Measurements from ENCODE around the gene SAMD10.
"Not testable (repeated sequence)": the region's sequence is repeated elsewhere in the genome, so short reads cannot be mapped to it uniquely, and the experiment has no call there.

The SAMD10 gene

GRCh38 chr20:63969838-63970713, 9.4 kb downstream of the SAMD10 start, which contains the start of gene ZNF512B:
Gene ZNF512B (minus strand): TSS chr20:63969930. CDS start chr20:63967950, 1,980 bp downstream.
- DNase-seq (ENCODE audit: low read depth, low spot score) = no peak

- no peak for DNase-seq (ENCODE audit: low read depth, low spot score)
Observed at GRCh38 chr20:63968928-63969760, 10.3 kb downstream of the SAMD10 start.

- DNase-seq (ENCODE audit: low read depth, low spot score) = no peak
Observed at GRCh38 chr20:63968136-63968927, 11.1 kb downstream of the SAMD10 start.

GRCh38 chr20:63967330-63968135, 11.9 kb downstream of the SAMD10 start:
- no peak for DNase-seq (ENCODE audit: low read depth, low spot score)

DNA sequence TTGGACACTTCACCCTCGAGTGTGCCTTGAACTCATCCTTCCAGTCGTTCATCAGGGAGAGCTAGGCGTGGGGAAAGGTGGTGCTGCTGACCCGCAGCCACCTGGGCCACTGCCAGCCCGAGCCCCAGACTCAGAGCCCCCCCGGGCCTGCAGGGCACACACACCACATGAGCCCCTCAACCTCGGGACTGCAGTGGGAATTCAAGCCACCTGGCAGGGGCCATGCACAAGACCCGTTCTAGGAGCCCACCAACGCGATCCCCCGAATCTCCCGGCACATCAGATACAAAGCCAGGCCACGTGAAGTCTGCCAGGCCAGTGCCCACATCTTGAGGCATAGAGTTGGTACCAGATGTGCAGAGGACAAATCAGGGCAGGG, 12.5 kb downstream of the SAMD10 start:
- no peak for DNase-seq (ENCODE audit: low read depth, low spot score)

- no peak for DNase-seq (ENCODE audit: low read depth, low spot score)
Observed at GRCh38 chr20:63966172-63966943, 13.1 kb downstream of the SAMD10 start.

DNA sequence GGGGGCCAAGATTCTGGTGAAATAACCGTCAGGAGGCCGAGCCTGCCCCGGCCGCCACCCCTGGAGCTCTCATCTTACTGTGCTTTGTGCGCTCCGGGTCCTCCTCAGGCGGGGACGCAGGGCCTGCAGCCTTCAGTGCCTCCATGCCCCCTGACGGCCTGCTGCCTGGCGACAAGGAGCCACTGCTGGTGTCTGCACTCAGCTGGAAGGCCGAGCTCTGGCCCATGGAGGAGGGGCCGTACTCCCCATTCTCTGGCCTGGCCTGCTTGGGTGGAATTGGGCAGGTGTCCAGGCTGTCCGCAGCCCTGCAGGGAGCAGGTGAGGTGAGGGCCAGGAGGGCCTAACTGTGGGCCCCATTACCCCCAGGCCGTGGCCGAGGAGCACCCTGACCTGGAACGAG, 15.0 kb downstream of the SAMD10 start:
- DNase-seq (ENCODE audit: low read depth, low spot score) = no peak

DNA sequence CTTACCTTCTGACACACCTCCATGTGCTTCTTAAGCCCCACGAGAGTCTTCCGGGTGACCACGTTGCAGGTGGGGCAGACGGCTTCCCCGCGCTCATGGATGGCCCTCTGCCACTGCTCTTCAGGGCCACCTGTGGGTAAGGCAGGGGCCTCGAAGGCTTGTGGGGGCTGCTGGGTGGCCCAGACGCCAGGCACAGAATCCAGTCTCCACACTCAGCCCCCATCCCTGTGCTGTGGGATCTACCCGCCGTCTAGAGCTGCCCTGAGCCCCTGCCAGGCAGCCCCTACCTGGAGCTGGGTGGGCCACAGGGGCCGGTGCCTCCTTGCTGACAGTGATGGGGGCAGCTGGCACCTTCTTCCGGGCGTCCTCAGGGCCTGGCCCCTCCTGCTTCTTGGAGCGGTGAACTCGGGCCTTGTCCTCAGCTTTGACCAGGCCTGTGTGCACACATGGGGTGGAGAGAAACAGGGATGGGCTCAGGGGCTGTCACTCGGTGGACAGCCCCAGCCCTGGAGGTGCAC, 15.6 kb downstream of the SAMD10 start:
- DNase-seq (ENCODE audit: low read depth, low spot score) = no peak

- DNase-seq (ENCODE audit: low read depth, low spot score) = no peak
Observed at GRCh38 chr20:63963348-63963741, 16.1 kb downstream of the SAMD10 start.

DNA sequence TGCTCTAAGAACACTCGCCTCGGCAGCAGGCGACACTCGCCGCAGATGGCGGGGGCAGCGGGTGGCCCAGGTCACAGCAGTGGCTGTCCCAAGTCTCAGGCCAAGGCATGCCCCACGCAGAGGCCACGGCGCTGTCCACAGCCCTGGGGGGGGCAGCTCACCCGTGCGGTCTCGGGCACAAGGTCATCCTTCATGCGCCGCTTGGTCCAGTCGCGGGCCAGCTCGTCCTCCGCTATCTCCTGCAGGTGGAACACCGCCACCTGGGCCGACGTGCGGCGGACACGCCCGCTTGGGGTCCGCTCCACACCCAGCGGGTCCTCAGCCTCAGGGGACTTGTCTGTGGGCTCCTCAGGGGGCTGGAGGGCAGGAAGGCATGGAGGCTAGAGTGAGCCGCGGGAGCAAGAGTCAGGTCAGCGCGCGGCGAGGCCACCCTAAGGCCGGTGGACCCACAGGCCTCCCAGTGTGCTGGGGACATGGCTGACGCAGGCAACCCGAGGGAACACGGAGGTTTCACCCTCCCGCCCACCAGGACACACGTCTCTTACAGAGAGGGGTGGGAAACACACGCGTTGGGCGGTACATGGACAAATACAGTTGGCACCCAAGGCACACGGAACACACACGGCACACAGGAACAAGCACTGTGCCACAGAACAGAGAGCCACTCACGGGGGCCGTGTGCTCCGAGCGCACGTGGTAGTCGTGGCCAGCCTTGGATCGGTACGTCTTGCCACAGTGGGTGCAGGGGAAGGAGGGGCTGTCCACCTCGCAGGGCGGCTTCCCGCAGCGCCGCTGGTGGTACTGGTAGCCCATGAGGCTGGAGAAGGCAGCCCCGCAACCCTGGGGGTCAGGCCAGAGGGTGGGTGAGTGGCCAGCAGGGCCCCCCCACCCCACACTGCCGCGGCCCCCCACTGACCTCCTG, 16.8 kb downstream of the SAMD10 start:
- no peak for DNase-seq (ENCODE audit: low read depth, low spot score)

DNA sequence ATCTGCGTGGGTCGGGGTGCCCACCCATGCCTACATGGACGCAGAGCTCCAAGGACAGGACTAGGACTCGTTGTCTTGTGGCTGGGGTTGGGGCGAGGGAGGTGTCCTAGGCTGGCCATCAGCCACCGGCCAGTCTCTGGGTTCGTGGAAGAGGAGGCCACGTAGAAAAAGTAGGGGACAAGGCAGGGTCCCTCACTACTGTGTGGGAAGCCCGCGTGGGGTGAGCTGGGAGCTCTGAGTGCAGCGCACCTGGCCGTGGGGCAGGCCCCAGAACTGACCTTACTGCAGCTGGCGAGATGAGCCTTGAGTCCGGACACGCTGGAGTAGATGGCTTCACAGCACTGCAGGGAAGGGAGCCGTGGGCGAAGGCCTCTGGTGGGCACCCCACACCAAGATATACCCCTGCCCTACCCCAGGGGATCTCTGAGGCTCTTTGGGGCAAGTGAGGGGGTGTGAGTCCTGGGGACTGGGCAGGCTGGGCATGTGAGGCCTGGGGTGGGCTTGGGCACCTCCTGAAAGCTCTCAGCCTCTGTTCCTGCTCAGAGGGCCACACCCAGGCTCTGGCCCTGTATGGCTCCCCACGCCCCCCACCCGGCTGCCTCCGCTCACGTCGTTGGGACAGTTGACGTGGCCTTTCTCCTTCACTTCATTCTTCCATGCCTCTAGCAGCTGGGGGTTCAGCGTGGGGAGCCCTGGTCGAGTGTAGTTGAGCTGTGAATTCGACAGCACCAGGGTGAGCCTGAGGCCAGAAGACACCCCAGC, 17.6 kb downstream of the SAMD10 start:
- DNase-seq (ENCODE audit: low read depth, low spot score) = no peak

DNA sequence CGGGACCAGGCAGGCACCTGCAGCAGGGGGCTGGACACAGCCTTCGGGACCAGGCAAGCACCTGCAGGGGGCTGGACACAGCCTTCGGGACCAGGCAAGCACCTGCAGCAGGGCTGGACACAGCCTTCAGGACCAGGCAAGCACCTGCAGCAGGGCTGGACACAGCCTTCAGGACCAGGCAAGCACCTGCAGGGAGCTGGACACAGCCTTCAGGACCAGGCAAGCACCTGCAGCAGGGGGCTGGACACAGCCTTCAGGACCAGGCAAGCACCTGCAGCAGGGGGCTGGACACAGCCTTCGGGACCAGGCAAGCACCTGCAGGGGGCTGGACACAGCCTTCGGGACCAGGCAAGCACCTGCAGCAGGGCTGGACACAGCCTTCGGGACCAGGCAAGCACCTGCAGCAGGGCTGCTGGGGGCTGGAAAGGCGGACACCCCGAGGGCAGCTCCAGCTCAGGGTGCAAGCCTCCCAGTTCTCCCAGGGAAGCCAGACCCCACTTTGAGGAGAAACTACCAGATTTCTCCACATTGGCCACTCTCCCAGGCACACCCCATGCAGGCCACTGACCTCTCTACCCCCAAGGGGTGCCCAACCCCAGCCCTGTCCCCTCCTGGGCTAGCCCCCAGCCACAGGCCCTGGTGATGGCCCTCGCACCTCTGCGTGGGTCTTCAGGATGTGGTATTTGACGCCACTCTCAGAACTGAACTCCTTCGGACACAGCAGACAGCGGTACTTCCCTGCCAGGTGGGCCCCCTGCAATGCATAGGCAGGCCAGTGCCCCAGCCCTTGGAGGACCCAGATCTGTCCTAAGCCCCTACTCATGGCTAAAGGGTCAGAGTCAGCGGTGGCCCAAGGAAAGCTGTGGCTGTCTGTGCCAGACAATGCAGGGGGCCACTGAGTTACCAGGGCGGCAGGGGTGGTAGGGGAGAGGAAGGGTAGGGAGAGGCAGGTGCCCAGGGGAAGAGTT, 18.5 kb downstream of the SAMD10 start:
- not testable (repeated sequence) for DNase-seq (ENCODE audit: low read depth, low spot score)

GRCh38 chr20:63959699-63960075, 19.8 kb downstream of the SAMD10 start:
- no peak for DNase-seq (ENCODE audit: low read depth, low spot score)

DNA sequence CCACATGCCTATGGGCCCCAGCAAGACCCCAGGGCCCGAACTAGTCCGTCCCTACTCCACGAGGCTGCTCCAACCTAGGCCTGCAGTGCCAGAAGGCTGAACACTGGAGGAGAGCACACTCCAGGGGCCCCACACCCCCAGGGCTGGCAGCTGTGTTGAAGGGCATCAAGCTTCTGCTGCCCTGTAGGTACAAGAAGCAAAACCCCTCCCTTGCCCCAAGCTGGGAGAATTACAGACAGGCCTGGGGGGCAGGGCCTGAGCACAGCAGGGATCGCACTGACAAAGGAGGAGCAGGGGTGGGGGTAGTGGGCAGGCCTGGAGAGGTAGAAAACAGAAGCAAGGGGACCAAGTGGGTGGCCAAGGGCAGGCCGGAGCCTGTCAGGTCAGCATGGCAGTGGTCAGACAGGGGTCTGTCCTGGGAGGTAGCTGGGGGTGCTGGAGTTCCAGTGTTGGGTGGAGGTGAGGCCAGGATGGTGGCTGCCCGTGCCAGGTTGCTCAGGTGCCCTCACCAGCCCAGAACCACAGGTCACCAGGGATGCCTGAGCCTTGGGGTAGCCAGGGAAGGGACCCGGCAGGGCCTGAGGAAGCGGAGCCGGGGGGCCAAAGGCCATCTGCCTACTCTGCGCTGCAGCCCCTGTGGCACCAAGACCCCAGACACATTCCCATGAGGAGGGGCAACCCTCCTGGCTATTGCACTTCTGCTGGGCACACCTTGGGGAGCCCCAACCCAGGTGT, 20.3 kb downstream of the SAMD10 start:
- DNase-seq (ENCODE audit: low read depth, low spot score) = no peak

GRCh38 chr20:63958471-63958870, 21.0 kb downstream of the SAMD10 start:
- DNase-seq (ENCODE audit: low read depth, low spot score) = no peak

DNA sequence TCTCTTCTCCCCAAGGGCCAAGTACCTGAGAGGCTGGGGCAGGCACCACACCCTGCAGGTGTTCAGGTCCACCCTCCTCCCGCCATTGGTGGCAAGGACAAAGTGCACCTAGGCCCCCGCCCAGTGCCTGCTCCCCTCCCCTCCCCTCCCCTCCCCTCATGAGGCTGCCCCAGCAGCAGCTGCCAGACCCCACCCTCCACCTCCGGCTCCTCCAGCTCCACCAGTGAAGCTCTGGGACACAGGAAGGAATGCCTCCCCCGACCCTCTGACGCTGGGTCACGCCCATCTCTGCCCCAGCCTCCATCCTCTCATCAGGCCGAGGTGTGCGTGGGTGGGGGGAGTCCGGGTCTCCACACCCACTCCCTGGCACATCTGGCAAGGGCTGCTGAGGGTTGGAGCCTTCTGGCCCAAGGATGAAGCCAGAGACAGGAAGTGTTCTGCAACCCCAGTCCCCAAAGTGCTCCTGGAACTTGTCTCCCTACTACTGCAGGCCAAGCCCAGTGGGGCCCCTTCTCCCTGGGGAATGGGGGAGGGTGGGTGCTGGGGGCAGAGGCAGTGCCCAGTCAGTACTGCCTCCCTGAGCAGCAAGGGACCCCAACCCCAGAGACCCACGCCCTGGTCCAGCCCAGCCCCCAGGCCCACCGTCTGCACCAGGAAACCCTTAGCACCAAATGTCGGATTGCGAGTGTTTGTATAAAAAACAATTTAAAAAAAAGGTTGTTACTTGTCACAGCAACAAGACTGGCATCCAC, 21.6 kb downstream of the SAMD10 start:
- no peak for DNase-seq (ENCODE audit: low read depth, low spot score)
